ENCODE data around the gene LSP1. TPM values are rescaled to one million over a fixed set of nuclear protein-coding genes. Genes with fewer than 3 reads are reported as not detected.

The LSP1 gene
- total RNA-seq: 0.23 and 1.1 TPM in 2 replicates

GRCh38 chr11:1852877-1853276, at the start of gene LSP1:
TSS of gene LSP1 (plus strand) at chr11:1853084. CDS start at chr11:1853145, 61 bp downstream.

GRCh38 chr11:1834779-1835670, 17.9 kb upstream of the LSP1 start, which contains the start of gene SYT8:
TSS of gene SYT8 (plus strand) at chr11:1834990. CDS start at chr11:1835106, 116 bp downstream.

GRCh38 chr11:1838426-1839144, 14.3 kb upstream of the LSP1 start, which contains the start of gene TNNI2:
TSS of gene TNNI2 (plus strand) at chr11:1838981. CDS start at chr11:1839697, 716 bp downstream.

GRCh38 chr11:1891831-1892115, 38.9 kb downstream of the LSP1 start, which contains the start of gene PRR33:
TSS of gene PRR33 (minus strand) at chr11:1891895. CDS start at chr11:1890584, 1,311 bp downstream.

GRCh38 chr11:1919391-1920127, 66.7 kb downstream of the LSP1 start, which contains the start of gene TNNT3:
TSS of gene TNNT3 (plus strand) at chr11:1919703. CDS start at chr11:1922875, 3,172 bp downstream.

Other genes with a start within 250 kb of the LSP1 start
- gene KRTAP5-3, start 244.6 kb upstream of the LSP1 start, total RNA-seq: not detected in 2 replicates
- not detected in 2 replicates for gene KRTAP5-4, start 230.9 kb upstream of the LSP1 start, total RNA-seq
- gene KRTAP5-5, start 223.3 kb upstream of the LSP1 start, total RNA-seq: not detected in 2 replicates
- gene KRTAP5-6, start 155.9 kb upstream of the LSP1 start, total RNA-seq: not detected in 2 replicates
- gene IFITM10, start 102.5 kb upstream of the LSP1 start, total RNA-seq: 3.3 and 8.0 TPM in 2 replicates
- gene CTSD, start 89.2 kb upstream of the LSP1 start, total RNA-seq: 566 and 764 TPM in 2 replicates
- 8.5 and 10.5 TPM in 2 replicates for gene SYT8, start 18.1 kb upstream of the LSP1 start, total RNA-seq
- 0.63 and 4.1 TPM in 2 replicates for gene TNNI2, start 14.1 kb upstream of the LSP1 start, total RNA-seq
- gene PRR33, start 38.8 kb downstream of the LSP1 start, total RNA-seq: not detected in 2 replicates
- 0.71 and 0.98 TPM in 2 replicates for gene TNNT3, start 66.6 kb downstream of the LSP1 start, total RNA-seq
- gene MRPL23, start 94.2 kb downstream of the LSP1 start, total RNA-seq: 275 and 285 TPM in 2 replicates
- gene H19, start 144.8 kb downstream of the LSP1 start, total RNA-seq: 810 and 834 TPM in 2 replicates

Data from airway epithelial cell (primary cell).